HCT116 (cell line): Measurements from ENCODE around the gene WDR93. TPM values are rescaled to one million over a fixed set of nuclear protein-coding genes. Genes with fewer than 3 reads are reported as not detected.

Source experiments
- ATAC-seq: fragments of 200-7000 bp; cut with Tn5 transposase; 2 replicates; pipeline ENCODE4 v1.9.1; 2020; ENCODE audit warnings: mild to moderate bottlenecking, moderate library complexity
- BruUV-seq: library from RNA; stranded (reverse); fragments of 400-500 nt; replicated peaks from 2 replicates; lab custom pipeline; 2021; lab: Mats Ljungman, UMichigan
- CTCF ChIA-PET: fragments of 300-600 bp; sonication (Branson Sonifier 250); formaldehyde crosslinking; loops from one replicate; lab custom pipeline; 2021; ENCODE audit warnings: antibody characterized with exemption; lab: Charles Lee
- POLR2A ChIA-PET: fragments of 300-600, 350-600 bp; sonication (Branson Sonifier 250); formaldehyde crosslinking; loops from one replicate; lab custom pipeline; 2021; ENCODE audit warnings: antibody characterized with exemption; lab: Charles Lee
- RAD21 ChIA-PET, 2 experiments: fragments of 300-600 bp; sonication (Branson Sonifier 250); formaldehyde crosslinking; loops; one replicate each; lab custom pipeline; 2023; ENCODE audit warnings: low total read pairs in 2 of 2; ENCODE audit not compliant: uncharacterized antibody in 2 of 2, unreplicated experiment in 2 of 2, low non-redundant PET in 1 of 2; lab: Charles Lee
- DNase-seq: peaks from one replicate; pipeline ENCODE4 v3.0.0-alpha.2; 2010; ENCODE audit warnings: low read depth, low spot score
- H2AFZ ChIP-seq: fragments of 200-600 bp; shearing (Covaris generic), sonication (generic); 2 replicates; pipeline ENCODE4 v1.6.1; 2017; ENCODE audit warnings: low read depth, mixed run types, mixed read lengths, antibody characterized with exemption, low read length; ENCODE audit not compliant: poor library complexity, severe bottlenecking
- H3K27ac ChIP-seq: 2 replicates; pipeline ENCODE4 v1.5.1; 2012; ENCODE audit warnings: low read depth, low read length
- H3K27me3 ChIP-seq: fragments of 200-600 bp; sonication (generic); 2 replicates; pipeline ENCODE4 v1.6.1; 2016; ENCODE audit warnings: mixed run types, low read length, mixed read lengths; ENCODE audit not compliant: insufficient read depth
- H3K36me3 ChIP-seq, 2 experiments: fragments of 200-500 bp in 1 of 2; fragments of 200-600 bp in 1 of 2; sonication (Bioruptor generic) in 1 of 2; sonication (generic) in 1 of 2; 2 replicates each; pipeline versions ENCODE4 v1.5.1 to v1.6.1; 2014 to 2016; ENCODE audit warnings: low read length in 2 of 2, inconsistent platforms in 1 of 2, mixed read lengths in 1 of 2, mixed run types in 1 of 2; ENCODE audit not compliant: insufficient read depth in 2 of 2, control insufficient read depth in 1 of 2
- H3K4me1 ChIP-seq, 2 experiments: fragments of 200-600 bp in 1 of 2; sonication (generic) in 1 of 2; 2 replicates each; pipeline versions ENCODE4 v1.5.1 to v1.6.1; 2012 to 2017; ENCODE audit warnings: low read length in 2 of 2, inconsistent platforms in 1 of 2, mild to moderate bottlenecking in 1 of 2, mixed read lengths in 1 of 2, mixed run types in 1 of 2, moderate library complexity in 1 of 2; ENCODE audit not compliant: insufficient read depth in 2 of 2, control insufficient read depth in 1 of 2
- H3K4me2 ChIP-seq: fragments of 200-600 bp; sonication (generic); 2 replicates; pipeline ENCODE4 v1.6.1; 2017; ENCODE audit warnings: mixed run types, low read length, mixed read lengths
- H3K4me3 ChIP-seq, 2 experiments: fragments of 200-600 bp in 1 of 2; sonication (generic) in 1 of 2; replicated peaks in 1 of 2; 2 replicates each; pipeline ENCODE4 v1.5.1; 2011 to 2016; ENCODE audit warnings: low read length in 2 of 2, control low read depth in 1 of 2, low read depth in 1 of 2, mild to moderate bottlenecking in 1 of 2, mixed read lengths in 1 of 2, mixed run types in 1 of 2
- H3K79me2 ChIP-seq: fragments of 200-600 bp; sonication (generic); 2 replicates; pipeline ENCODE4 v1.6.1; 2017; ENCODE audit warnings: mild to moderate bottlenecking, mixed run types, low read length, moderate library complexity, mixed read lengths; ENCODE audit not compliant: insufficient read depth
- H3K9ac ChIP-seq: fragments of 200-600 bp; sonication (generic); 2 replicates; pipeline ENCODE4 v1.6.1; 2016; ENCODE audit warnings: low read length, mixed read lengths
- H3K9me2 ChIP-seq: fragments of 200-600 bp; sonication (generic), shearing (Covaris generic); 2 replicates; pipeline ENCODE4 v1.6.1; 2017; ENCODE audit warnings: mixed run types, mild to moderate bottlenecking, moderate library complexity; ENCODE audit not compliant: insufficient read depth
- H3K9me3 ChIP-seq, 2 experiments: fragments of 200-500 bp in 1 of 2; fragments of 200-600 bp in 1 of 2; sonication (Bioruptor generic) in 1 of 2; sonication (generic) in 1 of 2; 2 replicates each; pipeline ENCODE4 v1.6.1; 2014 to 2017; ENCODE audit warnings: low read length in 2 of 2, mixed read lengths in 2 of 2, inconsistent platforms in 1 of 2, low read depth in 1 of 2, mild to moderate bottlenecking in 1 of 2, mixed run types in 1 of 2, moderate library complexity in 1 of 2; ENCODE audit not compliant: control insufficient read depth in 1 of 2, insufficient read depth in 1 of 2
- H4K20me1 ChIP-seq: fragments of 200-600 bp; sonication (generic), shearing (Covaris generic); 2 replicates; pipeline ENCODE4 v1.6.1; 2017; ENCODE audit warnings: mixed run types, mild to moderate bottlenecking, moderate library complexity; ENCODE audit not compliant: insufficient read depth
- CBX3 ChIP-seq: IDR thresholded peaks from 2 replicates; pipeline ENCODE4 v1.6.1; 2012; ENCODE audit warnings: low read depth
- CEBPB ChIP-seq: IDR thresholded peaks from 2 replicates; pipeline ENCODE4 v1.6.1; 2012; ENCODE audit warnings: low read depth
- EGR1 ChIP-seq: IDR thresholded peaks from 2 replicates; pipeline ENCODE4 v1.6.1; 2012; ENCODE audit warnings: low read depth
- FOSL1 ChIP-seq: IDR thresholded peaks from 2 replicates; pipeline ENCODE4 v1.6.1; 2012; ENCODE audit warnings: low read depth
- JUND ChIP-seq: IDR thresholded peaks from 2 replicates; pipeline ENCODE4 v1.6.1; 2012
- MAX ChIP-seq: IDR thresholded peaks from 2 replicates; pipeline ENCODE4 v1.6.1; 2012
- POLR2A ChIP-seq: IDR thresholded peaks from 2 replicates; pipeline ENCODE4 v1.7.0; 2011; ENCODE audit warnings: borderline replicate concordance; ENCODE audit not compliant: insufficient read depth, insufficient read length; ENCODE audit errors: extremely low read depth
- POLR2AphosphoS5 ChIP-seq: IDR thresholded peaks from 2 replicates; pipeline ENCODE4 v1.6.1; 2011; ENCODE audit warnings: mild to moderate bottlenecking, low read depth, low read length, moderate library complexity
- RAD21 ChIP-seq: IDR thresholded peaks from 2 replicates; pipeline ENCODE4 v1.6.1; 2012; ENCODE audit warnings: low read depth, mild to moderate bottlenecking
- SP1 ChIP-seq: IDR thresholded peaks from 2 replicates; pipeline ENCODE4 v1.6.1; 2012; ENCODE audit warnings: low read depth
- TCF7L2 ChIP-seq: IDR thresholded peaks from 2 replicates; pipeline ENCODE4 v1.7.0; 2011; ENCODE audit warnings: borderline replicate concordance, inconsistent platforms; ENCODE audit not compliant: insufficient read depth, insufficient read length; ENCODE audit errors: extremely low read depth
- YY1 ChIP-seq: IDR thresholded peaks from 2 replicates; pipeline ENCODE4 v1.6.1; 2011; ENCODE audit warnings: low read length, low read depth, moderate library complexity, mild to moderate bottlenecking; ENCODE audit not compliant: insufficient replicate concordance; ENCODE audit errors: extremely low read depth
- ZBTB33 ChIP-seq: IDR thresholded peaks from 2 replicates; pipeline ENCODE4 v1.6.1; 2011; ENCODE audit warnings: mild to moderate bottlenecking, low read length, moderate library complexity; ENCODE audit not compliant: insufficient replicate concordance; ENCODE audit errors: extremely low read depth
- ZNF274 ChIP-seq: fragments of 200-500 bp; sonication (Bioruptor generic); IDR thresholded peaks from 2 replicates; pipeline ENCODE4 v1.6.1; 2014; ENCODE audit warnings: mild to moderate bottlenecking, low read depth, low read length, inconsistent platforms
- intact Hi-C: fragments of 100-400 bp; cut with micrococcal nuclease; formaldehyde crosslinking; loops from 2 replicates; pipeline ENCODE4 v1.10.0; 2022
- total RNA-seq: library from RNA; stranded (reverse); gene quantifications from one replicate; pipeline ENCODE4 v1.2.1, GENCODE V29; 2021; ENCODE audit not compliant: unreplicated experiment

Gene WDR93
- total RNA-seq, 1 experiment from 2014 or later = 0.42 TPM

GRCh38 chr15:89781055-89781454, 90.4 kb downstream of the WDR93 start:
- ChIA-PET RAD21 (no interaction called here), POLR2A (no interaction called here), CTCF (interaction anchor here (1.4 kb wide), 1 partner anchor 20 kb away, joined by 5 read pairs; no protein-coding TSS in a partner anchor)
- DNase-seq (no peak), ATAC-seq (no peak)
- BruUV-seq = no TSS peak
- H2AFZ ChIP-seq = no peak overlapping the region
- no peak overlapping the region for H3K4me3 ChIP-seq
- peaks cover 12 to 74% of the 10 kb centered on the region in 2 experiments for H3K4me1 ChIP-seq
- no peaks in the 10 kb centered on the region for H3K79me2 ChIP-seq
- H3K9me2 ChIP-seq = no peaks in the 10 kb centered on the region
- H3K9me3 ChIP-seq = no peaks in the 10 kb centered on the region
- TF ChIP-seq SP1 (no peak), TCF7L2 (no peak), YY1 (no peak), CBX3 (no peak), ZNF274 (no peak), RAD21 (no peak), EGR1 (no peak), JUND (no peak)
- H3K27ac ChIP-seq = no peak overlapping the region
- H4K20me1 ChIP-seq = no peaks in the 10 kb centered on the region
- intact Hi-C loops = no loop called here
- H3K9ac ChIP-seq = no peak overlapping the region
- no peaks in the 10 kb centered on the region for H3K27me3 ChIP-seq
- no peaks in the 10 kb centered on the region for H3K36me3 ChIP-seq
- peak overlapping the region; percentile 65 for H3K4me2 ChIP-seq

GRCh38 chr15:89781891-89782618, 91.4 kb downstream of the WDR93 start:
- H3K27ac ChIP-seq = no peak overlapping the region; the same call in 1 of the 2 replicates
- CTCF ChIA-PET = interaction anchor here (1.1 to 1.4 kb wide), 2 partner anchors 9 to 21 kb away, joined by 3 to 5 read pairs; no protein-coding TSS in a partner anchor
- DNase-seq (peak; percentile 39), ATAC-seq (peak; percentile 71)
- RAD21 ChIA-PET = no interaction called here
- peak overlapping the region; percentile 21; the same call in 1 of the 2 replicates for H3K9ac ChIP-seq
- H3K36me3 ChIP-seq = no peaks in the 10 kb centered on the region
- peak overlapping the region; percentile 65 for H3K4me2 ChIP-seq
- no peak overlapping the region for H3K4me3 ChIP-seq
- H3K27me3 ChIP-seq = no peaks in the 10 kb centered on the region
- peaks cover 8 to 64% of the 10 kb centered on the region in 2 experiments; a peak in 3 of 4 replicates for H3K4me1 ChIP-seq
- no peak overlapping the region for H2AFZ ChIP-seq
- no peaks in the 10 kb centered on the region for H3K9me3 ChIP-seq
- peak; percentile 79 for TF ChIP-seq JUND
- no peak for TF ChIP-seq CEBPB
- peak; percentile 90 for TF ChIP-seq MAX
- no peak for TF ChIP-seq EGR1
- TF ChIP-seq SP1 = peak; percentile 83
- no peak for TF ChIP-seq POLR2AphosphoS5
- TF ChIP-seq YY1 = peak; percentile 80
- peak; percentile 95; the same call in 1 of the 2 replicates for TF ChIP-seq CBX3
- no peak for TF ChIP-seq ZBTB33
- TF ChIP-seq FOSL1 = peak; percentile 85
- TF ChIP-seq ZNF274 = no peak
- TF ChIP-seq POLR2A = no peak
- POLR2A ChIA-PET = no interaction called here
- no peaks in the 10 kb centered on the region for H3K9me2 ChIP-seq
- intact Hi-C loops = no loop called here
- BruUV-seq = no TSS peak
- H3K79me2 ChIP-seq = no peaks in the 10 kb centered on the region
- H4K20me1 ChIP-seq = no peaks in the 10 kb centered on the region
